ENCODE measurements around the gene ORC3. TPM values are rescaled to one million over a fixed set of nuclear protein-coding genes. Genes with fewer than 3 reads are reported as not detected.

ORC3 gene
- total and polyA plus RNA-seq, 10 of the 15 experiments (the other 5 are each of a cell fraction or from before 2014, with no cell fraction given): 27.2 to 76.3 (median 54.6) TPM

DNA sequence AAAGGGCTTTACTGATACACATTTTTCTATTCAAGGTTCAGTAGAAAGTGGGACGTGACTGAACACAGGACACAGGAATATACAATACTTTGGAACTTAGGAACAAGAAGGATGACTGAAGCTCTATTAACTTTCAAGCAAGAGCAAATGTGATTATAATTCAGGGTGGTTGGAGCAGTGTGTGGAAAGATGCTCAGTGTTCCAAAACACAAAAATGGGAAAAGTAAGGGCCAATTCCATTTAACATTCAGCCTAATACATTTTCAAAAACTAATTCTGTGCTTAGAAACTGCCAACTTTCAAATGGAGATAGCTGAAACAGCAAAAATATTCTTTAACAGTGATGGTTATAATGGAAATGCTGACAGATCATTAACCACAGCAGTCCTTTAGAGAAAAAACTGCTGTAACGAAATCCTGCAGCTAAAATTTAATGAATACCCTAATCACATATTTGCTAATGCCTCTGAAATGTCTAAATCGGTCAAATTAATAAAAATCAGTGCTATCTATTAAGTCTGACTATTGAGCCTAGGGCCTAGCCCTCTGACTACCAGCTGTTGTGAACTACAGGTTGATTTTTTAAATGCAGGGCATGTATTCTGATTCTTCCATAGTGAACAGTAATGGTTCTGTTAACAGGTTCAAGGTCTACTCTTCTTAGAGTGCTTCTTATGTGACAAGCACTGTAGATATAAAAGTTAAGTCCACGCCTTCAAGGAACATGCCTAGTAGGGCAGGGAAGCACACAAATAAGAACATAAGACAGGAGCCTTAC, 46.0 kb upstream of the ORC3 start:
- H4K20me1 ChIP-seq (ENCODE audit: control insufficient read depth, insufficient read depth): no peaks in the 10 kb centered on the region
- TSS peak; percentile 22 for BruUV-seq (replicated peaks)
- ChIA-PET CTCF (interaction anchor here (0.6 kb wide), 2 partner anchors 123 to 159 kb away, joined by 3 read pairs; no protein-coding TSS in a partner anchor), RAD21 (ENCODE audit: unreplicated experiment) (no interaction called here), SMC1A (ENCODE audit: uncharacterized antibody, unreplicated experiment) (interaction anchor here (0.6 to 0.7 kb wide), 2 partner anchors 10 to 64 kb away, joined by 3 read pairs; no protein-coding TSS in a partner anchor), POLR2A (no interaction called here)
- peaks cover 7% of the 10 kb centered on the region; the same call in 1 of the 3 replicates for H3K9me3 ChIP-seq (replicated peaks; ENCODE audit: control insufficient read depth, insufficient read depth, low read length)
- H3K27ac ChIP-seq (ENCODE audit: control insufficient read depth, insufficient read depth): no peak overlapping the region
- no peak overlapping the region for H3K4me2 ChIP-seq (ENCODE audit: control insufficient read depth, insufficient read depth)
- over 99% methylated on average over 4 of the region's 4 CpGs for WGBS (ENCODE audit: insufficient coverage, insufficient replicate concordance, low lambda C conversion rate, missing lambda C conversion rate)
- peaks cover 6 to 24% of the 10 kb centered on the region in 2 experiments for H3K36me3 ChIP-seq (ENCODE audit: control insufficient read depth in 2 of 2, insufficient read depth in 2 of 2, low read length in 1 of 2)
- no peaks in the 10 kb centered on the region for H3K27me3 ChIP-seq (replicated peaks in 1 of 2; ENCODE audit: control insufficient read depth in 2 of 2, insufficient read depth in 2 of 2, low read length in 1 of 2)
- TF ChIP-seq POLR2A (IDR thresholded peaks at IDR 0.05; ENCODE audit: low read depth, low read length) (no peak), NFYB (IDR thresholded peaks at IDR 0.05; ENCODE audit: insufficient read depth, low read depth, low read length) (no peak), NFIC (IDR thresholded peaks at IDR 0.05; ENCODE audit: low read depth, low read length) (no peak), LARP7 (IDR thresholded peaks at IDR 0.05) (no peak), STAT3 (IDR thresholded peaks at IDR 0.05; ENCODE audit: low read depth, low read length) (no peak), SREBF1 (IDR thresholded peaks at IDR 0.05; ENCODE audit: low read length) (no peak), EZH2 (IDR thresholded peaks at IDR 0.05; ENCODE audit: borderline replicate concordance, control insufficient read depth, low read depth, low read length) (no peak), SREBF2 (IDR thresholded peaks at IDR 0.05; ENCODE audit: low read length) (no peak), ZNF622 (IDR thresholded peaks at IDR 0.05) (no peak), BMI1 (IDR thresholded peaks at IDR 0.05; ENCODE audit: borderline replicate concordance) (no peak), RB1 (IDR thresholded peaks at IDR 0.05; ENCODE audit: borderline replicate concordance) (no peak), ZNF24 (IDR thresholded peaks at IDR 0.05) (no peak), RELA (IDR thresholded peaks at IDR 0.05; ENCODE audit: borderline replicate concordance, partially characterized antibody) (no peak)
- TF ChIP-seq, protein P1, sequence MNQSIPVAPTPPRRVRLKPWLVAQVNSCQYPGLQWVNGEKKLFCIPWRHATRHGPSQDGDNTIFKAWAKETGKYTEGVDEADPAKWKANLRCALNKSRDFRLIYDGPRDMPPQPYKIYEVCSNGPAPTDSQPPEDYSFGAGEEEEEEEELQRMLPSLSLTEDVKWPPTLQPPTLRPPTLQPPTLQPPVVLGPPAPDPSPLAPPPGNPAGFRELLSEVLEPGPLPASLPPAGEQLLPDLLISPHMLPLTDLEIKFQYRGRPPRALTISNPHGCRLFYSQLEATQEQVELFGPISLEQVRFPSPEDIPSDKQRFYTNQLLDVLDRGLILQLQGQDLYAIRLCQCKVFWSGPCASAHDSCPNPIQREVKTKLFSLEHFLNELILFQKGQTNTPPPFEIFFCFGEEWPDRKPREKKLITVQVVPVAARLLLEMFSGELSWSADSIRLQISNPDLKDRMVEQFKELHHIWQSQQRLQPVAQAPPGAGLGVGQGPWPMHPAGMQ (IDR thresholded peaks at IDR 0.05; ENCODE audit: borderline replicate concordance): no peak
- DNase-seq (ENCODE audit: low read depth, low spot score) (no peak), ATAC-seq (no peak), FAIRE-seq (no peak)
- no peaks in the 10 kb centered on the region for H3K79me2 ChIP-seq (ENCODE audit: control insufficient read depth, insufficient read depth, low read length)
- in situ Hi-C loops (cut with MboI) (no loop called here), intact Hi-C loops (cut with micrococcal nuclease; ENCODE audit: unreplicated experiment) (no loop called here)
- no peak overlapping the region for H3K9ac ChIP-seq (ENCODE audit: control insufficient read depth, insufficient read depth, low read length)
- no peak overlapping the region for H3K4me3 ChIP-seq
- no peak overlapping the region for H2AFZ ChIP-seq (ENCODE audit: control insufficient read depth, low read depth, low read length)
- no peaks in the 10 kb centered on the region for H3K4me1 ChIP-seq (ENCODE audit: control insufficient read depth, insufficient read depth, low read length)
